Cardiac muscle cell (in vitro differentiated cells and primary cell): ENCODE data around the gene KLHL1. TPM values are rescaled to one million over a fixed set of nuclear protein-coding genes. Genes with fewer than 3 reads are reported as not detected.
A peak's percentile ranks its signal among the peaks of the same experiment; 100 is the strongest.

Experiments
- DNase-seq, 2 donors: peaks; one replicate each; pipeline versions ENCODE4 v3.0.0 to v3.0.0-alpha.2; 2010 to 2017; ENCODE audit warnings: low read depth in 1 of 2, low spot score in 1 of 2
- H3K27ac ChIP-seq: fragments of 200-600 bp; sonication (generic); 2 replicates; pipeline ENCODE4 v1.5.1; 2016
- H3K27me3 ChIP-seq: fragments of 200-600 bp; sonication (generic); 2 replicates; pipeline ENCODE4 v1.6.0; 2016; ENCODE audit warnings: control low read depth
- H3K36me3 ChIP-seq: fragments of 200-600 bp; sonication (generic); 2 replicates; pipeline ENCODE4 v1.5.1; 2016; ENCODE audit warnings: control low read depth
- H3K4me1 ChIP-seq: fragments of 200-600 bp; sonication (generic); 2 replicates; pipeline ENCODE4 v1.8.1; 2017; ENCODE audit warnings: low read depth, mild to moderate bottlenecking, mixed run types
- H3K4me3 ChIP-seq: fragments of 200-600 bp; sonication (generic); 2 replicates; pipeline ENCODE4 v1.5.1; 2016; ENCODE audit warnings: mild to moderate bottlenecking
- H3K9me3 ChIP-seq: fragments of 200-600 bp; sonication (generic); 2 replicates; pipeline ENCODE4 v1.5.1; 2017; ENCODE audit warnings: low read depth, mild to moderate bottlenecking, control low read depth
- CTCF ChIP-seq: IDR thresholded peaks from 2 replicates; pipeline ENCODE4 v1.5.1; 2012; ENCODE audit warnings: low read depth, mild to moderate bottlenecking, low read length
- polyA plus RNA-seq: library from polyadenylated mRNA; unstranded; fragments of >200 nt; fragmentation: Nextera tagmentation; extraction: Ambion mirVana; gene quantifications from 2 replicates; pipeline ENCODE4 v1.2.1, GENCODE V29; 2016
- total RNA-seq: library from RNA; depleted of rRNA; stranded (reverse); fragments of >200 nt; gene quantifications from 2 replicates; pipeline ENCODE4 v1.2.3, GENCODE V29; 2016

Gene KLHL1
- total and polyA plus RNA-seq, 2 experiments from 2014 or later = not detected

- no peak for TF ChIP-seq CTCF
- H3K4me3 ChIP-seq = no peak overlapping the region
- no peak for DNase-seq
- H3K27me3 ChIP-seq = no peaks in the 10 kb centered on the region
- no peak overlapping the region for H3K27ac ChIP-seq
- H3K4me1 ChIP-seq = no peaks in the 10 kb centered on the region
- H3K9me3 ChIP-seq = no peaks in the 10 kb centered on the region
- no peaks in the 10 kb centered on the region for H3K36me3 ChIP-seq
Observed at GRCh38 chr13:69921156-69921555, 187.1 kb downstream of the KLHL1 start.

GRCh38 chr13:69912630-69913029 is 195.6 kb downstream of the KLHL1 start:
- peak in 1 of 2 donors; percentile 46 for DNase-seq
- peak overlapping the region; percentile 45 for H3K27ac ChIP-seq

GRCh38 chr13:69910800-69911199 is 197.5 kb downstream of the KLHL1 start:
- Histone ChIP-seq H3K4me1 (peaks cover 7% of the 10 kb centered on the region), H3K9me3 (no peaks in the 10 kb centered on the region), H3K36me3 (no peaks in the 10 kb centered on the region), H3K4me3 (no peak overlapping the region), H3K27ac (no peak overlapping the region), H3K27me3 (no peaks in the 10 kb centered on the region)
- no peak for DNase-seq
- TF ChIP-seq CTCF = no peak

More at GRCh38 chr13:69912630-69913029, 195.6 kb downstream of the KLHL1 start:
- no peak for TF ChIP-seq CTCF
- Histone ChIP-seq H3K9me3 (no peaks in the 10 kb centered on the region), H3K27me3 (no peaks in the 10 kb centered on the region), H3K4me3 (no peak overlapping the region), H3K36me3 (no peaks in the 10 kb centered on the region), H3K4me1 (peaks cover 7% of the 10 kb centered on the region)

- H3K27me3 ChIP-seq = no peaks in the 10 kb centered on the region
- no peaks in the 10 kb centered on the region for H3K36me3 ChIP-seq
- TF ChIP-seq CTCF = no peak
- no peak overlapping the region for H3K4me3 ChIP-seq
- no peaks in the 10 kb centered on the region for H3K4me1 ChIP-seq
- H3K27ac ChIP-seq = no peak overlapping the region
- DNase-seq = no peak
- H3K9me3 ChIP-seq = no peaks in the 10 kb centered on the region
Observed at GRCh38 chr13:69904784-69905183, 203.5 kb downstream of the KLHL1 start.

- DNase-seq = no peak
- H3K27ac ChIP-seq = no peak overlapping the region
Observed at GRCh38 chr13:69903081-69903480, 205.2 kb downstream of the KLHL1 start.

More at GRCh38 chr13:69903081-69903480, 205.2 kb downstream of the KLHL1 start:
- no peak for TF ChIP-seq CTCF
- Histone ChIP-seq H3K27me3 (no peaks in the 10 kb centered on the region), H3K4me1 (no peaks in the 10 kb centered on the region), H3K9me3 (no peaks in the 10 kb centered on the region), H3K36me3 (no peaks in the 10 kb centered on the region), H3K4me3 (no peak overlapping the region)
